ENCODE results near the gene NPTN.

DNA sequence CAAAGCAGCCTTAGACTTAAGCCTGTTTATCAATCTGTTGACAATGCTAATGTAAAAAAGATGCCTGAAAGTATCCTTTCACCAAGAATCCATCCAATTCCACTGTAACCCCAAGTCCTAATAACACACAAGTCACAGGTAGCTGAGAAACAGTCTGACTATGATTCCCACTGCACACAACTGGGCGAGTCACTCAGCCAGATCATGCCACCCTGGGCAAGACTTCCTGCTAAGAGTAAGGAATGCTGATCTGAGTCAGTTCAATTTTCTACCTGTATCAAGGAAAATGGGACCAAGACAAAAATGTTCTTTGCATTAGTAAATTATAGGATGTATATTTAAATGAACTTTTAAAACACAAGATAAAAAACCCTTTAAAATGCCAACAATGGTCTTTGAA is 33.3 kb downstream of the NPTN start:
- TF ChIP-seq EZH2 (IDR thresholded peaks at IDR 0.05; ENCODE audit: low read length) (no peak), CTCF (optimal IDR thresholded peaks at IDR 0.05 in 1 of 3, IDR thresholded peaks at IDR 0.05 in 1 of 3, conservative IDR thresholded peaks at IDR 0.05 in 1 of 3; ENCODE audit: extremely low read depth in 1 of 3, insufficient read depth in 2 of 3, low read length in 3 of 3) (no peak)

Data from keratinocyte (primary cell).